ENCODE results near the gene CNOT3. TPM values are rescaled to one million over a fixed set of nuclear protein-coding genes. Genes with fewer than 3 reads are reported as not detected.

The CNOT3 gene
- total and polyA plus RNA-seq, 9 of the 15 experiments (the other 6 are each of a cell fraction or from before 2014, with no cell fraction given) = 0.27 to 60.4 (median 9.9) TPM

GRCh38 chr19:54155694-54156093 is 18.1 kb downstream of the CNOT3 start:
- Histone ChIP-seq H4K20me1 (replicated peaks; ENCODE audit: control insufficient read depth, insufficient read depth, low read length) (no peaks in the 10 kb centered on the region; the same call in 1 of the 2 replicates), H3K4me1 (replicated peaks in 1 of 2; ENCODE audit: control insufficient read depth in 2 of 2, insufficient read depth in 2 of 2, low read length in 2 of 2) (peaks cover 10 to 15% of the 10 kb centered on the region in 2 experiments; a peak in 4 of 5 replicates), H3K4me2 (ENCODE audit: insufficient read depth, low read length) (no peak overlapping the region), H3K4me3 (no peak overlapping the region), H3K9ac (ENCODE audit: insufficient read depth in 1 of 2, low read depth in 2 of 2, low read length in 2 of 2) (no peak overlapping the region), H3K9me1 (ENCODE audit: control insufficient read depth, insufficient read depth, low read length) (no peaks in the 10 kb centered on the region), H3K27me3 (ENCODE audit: control insufficient read depth in 2 of 2, insufficient read depth in 2 of 2, low read length in 2 of 2) (no peaks in the 10 kb centered on the region), H3K79me2 (ENCODE audit: control insufficient read depth, insufficient read depth, low read length) (peaks cover 16% of the 10 kb centered on the region; the same call in 2 of the 3 replicates), H3K36me3 (ENCODE audit: control insufficient read depth, insufficient read depth, low read length) (peaks cover 74% of the 10 kb centered on the region), H2AFZ (ENCODE audit: low read depth, low read length) (no peak overlapping the region), H3K27ac (ENCODE audit: extremely low read depth, low read depth, low read length) (no peak overlapping the region), H3K9me3 (replicated peaks; ENCODE audit: control insufficient read depth, insufficient read depth, low read depth, low read length) (no peaks in the 10 kb centered on the region)
- in situ Hi-C loops (cut with MboI) = no loop called here
- no TSS peak for BruUV-seq (replicated peaks)
- FAIRE-seq (no peak), DNase-seq (ENCODE audit: extremely low read depth in 1 of 4, low spot score in 3 of 4) (no peak), ATAC-seq (no peak)
- intact Hi-C loops (cut with micrococcal nuclease) = no loop called here
- ChIA-PET CTCF (ENCODE audit: low intra/inter-chr PET ratio) (no interaction called here), POLR2A (interaction anchor here (0.6 to 1.3 kb wide), 4 partner anchors 15 to 279 kb away, joined by 3 read pairs; no protein-coding TSS in a partner anchor)
- TF ChIP-seq NFIC (IDR thresholded peaks at IDR 0.05) (peak; percentile 22; the same call in 1 of the 2 replicates), CGGBP1 (CRISPR knock-in tag; IDR thresholded peaks at IDR 0.05) (no peak), POLR2A (conservative IDR thresholded peaks at IDR 0.05) (peak; percentile 28; the same call in 1 of the 2 replicates), CTCF (IDR thresholded peaks at IDR 0.05 in 2 of 3, conservative IDR thresholded peaks at IDR 0.05 in 1 of 3; ENCODE audit: insufficient read depth in 2 of 3, low read depth in 1 of 3, low read length in 3 of 3) (0 out of 6 replicates have a peak, but pooled peaks of 2 of the 3 experiments have one; percentile 13 to 22), ZFX (CRISPR knock-in tag; IDR thresholded peaks at IDR 0.05) (no peak), SUPT5H (IDR thresholded peaks at IDR 0.05) (peak; percentile 0; the same call in 1 of the 2 replicates), ZBTB33 (CRISPR knock-in tag; IDR thresholded peaks at IDR 0.05) (peak; percentile 46; the same call in 1 of the 2 replicates), RBM22 (IDR thresholded peaks at IDR 0.05; ENCODE audit: low read depth, low read length, poor library complexity, severe bottlenecking) (peak; percentile 67), POLR2G (IDR thresholded peaks at IDR 0.05; ENCODE audit: low read depth, low read length) (peak; percentile 76), RBFOX2 (IDR thresholded peaks at IDR 0.05; ENCODE audit: low read depth, low read length) (peak; percentile 64)
- WGBS (ENCODE audit: insufficient coverage, low coverage, missing lambda C conversion rate) = 92% methylated on average over 18 of the region's 19 CpGs

All from K562 (cell line).